IPS DF 6.9 (cell line): ENCODE data around the gene LATS2.

Source experiments
- DNase-seq: peaks from one replicate; pipeline ENCODE4 v3.0.0-alpha.2; 2013; ENCODE audit warnings: low read depth, low spot score
- H3K27ac ChIP-seq: one replicate; pipeline ENCODE4 v1.5.1; 2013; ENCODE audit warnings: low read length, control low read depth
- H3K27me3 ChIP-seq: 2 replicates; pipeline ENCODE4 v1.6.1; 2013; ENCODE audit warnings: mild to moderate bottlenecking, low read length; ENCODE audit not compliant: control insufficient read depth, insufficient read depth
- H3K36me3 ChIP-seq: 2 replicates; pipeline ENCODE4 v1.6.1; 2013; ENCODE audit warnings: low read length; ENCODE audit not compliant: control insufficient read depth, insufficient read depth
- H3K4me1 ChIP-seq: 2 replicates; pipeline ENCODE4 v1.6.1; 2013; ENCODE audit warnings: low read length; ENCODE audit not compliant: control insufficient read depth, insufficient read depth
- H3K4me3 ChIP-seq: 2 replicates; pipeline ENCODE4 v1.5.1; 2013; ENCODE audit warnings: mild to moderate bottlenecking, low read length
- H3K9me3 ChIP-seq: 2 replicates; pipeline ENCODE4 v1.6.1; 2013; ENCODE audit warnings: low read length, inconsistent platforms; ENCODE audit not compliant: control insufficient read depth, insufficient read depth
- WGBS: extraction: QIAGEN DNeasy Blood & Tissue Kit; methylation state at CpG from one replicate; pipeline ENCODE4 v1.1.7; 2013; ENCODE audit warnings: mixed read lengths, missing lambda C conversion rate; ENCODE audit not compliant: insufficient read length, insufficient coverage; 5-methylcytosine and 5-hydroxymethylcytosine counted together

LATS2 gene

GRCh38 chr13:21075011-21075378 is 13.6 kb upstream of the LATS2 start:
- WGBS, result no CpG with 5 or more reads among the region's 9 CpGs
- DNase-seq, result no peak
- Histone ChIP-seq H3K27me3 (no peaks in the 10 kb centered on the region), H3K36me3 (no peaks in the 10 kb centered on the region), H3K9me3 (no peaks in the 10 kb centered on the region), H3K4me3 (no peak overlapping the region; the same call in 1 of the 2 replicates), H3K4me1 (0 out of 2 replicates have a peak, but pooled peaks cover 2% of the 10 kb centered on the region), H3K27ac (no peak overlapping the region)

DNA sequence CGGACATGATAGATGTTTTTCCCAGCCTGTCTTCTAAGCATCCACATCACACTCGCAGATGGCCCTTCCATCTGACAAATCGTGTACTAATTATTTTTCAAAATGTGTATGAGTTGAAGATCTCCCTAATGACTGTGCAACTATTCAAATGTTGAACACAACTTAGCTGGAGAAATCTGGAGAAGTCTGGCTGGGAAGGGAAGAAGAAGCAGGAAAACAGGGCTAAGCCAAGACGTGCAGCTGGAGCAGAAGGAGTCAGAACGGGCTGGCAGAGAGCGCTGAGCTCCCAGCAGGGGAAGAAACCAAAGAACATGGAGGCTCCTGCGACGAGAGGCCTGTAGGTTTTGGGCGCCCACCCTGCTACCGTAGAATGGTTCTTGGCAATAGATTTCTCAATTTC is 13.2 kb upstream of the LATS2 start:
- Histone ChIP-seq H3K4me1 (0 out of 2 replicates have a peak, but pooled peaks cover 2% of the 10 kb centered on the region), H3K9me3 (no peaks in the 10 kb centered on the region), H3K4me3 (no peak overlapping the region), H3K27ac (no peak overlapping the region), H3K36me3 (no peaks in the 10 kb centered on the region), H3K27me3 (no peaks in the 10 kb centered on the region)
- DNase-seq, result no peak
- WGBS, result no CpG with 5 or more reads among the region's 10 CpGs

GRCh38 chr13:21071924-21072323 is 10.5 kb upstream of the LATS2 start:
- DNase-seq, result no peak
- Histone ChIP-seq H3K27ac (no peak overlapping the region), H3K27me3 (no peaks in the 10 kb centered on the region)

GRCh38 chr13:21071015-21071414 is 9.6 kb upstream of the LATS2 start:
- H3K9me3 ChIP-seq, result no peaks in the 10 kb centered on the region
- no peaks in the 10 kb centered on the region for H3K27me3 ChIP-seq
- no peak overlapping the region for H3K27ac ChIP-seq
- no peak for DNase-seq
- no peak overlapping the region for H3K4me3 ChIP-seq
- no CpG with 5 or more reads among the region's 4 CpGs for WGBS
- H3K36me3 ChIP-seq, result no peaks in the 10 kb centered on the region
- 0 out of 2 replicates have a peak, but pooled peaks cover 2% of the 10 kb centered on the region for H3K4me1 ChIP-seq

More at GRCh38 chr13:21071924-21072323, 10.5 kb upstream of the LATS2 start:
- Histone ChIP-seq H3K36me3 (no peaks in the 10 kb centered on the region), H3K9me3 (no peaks in the 10 kb centered on the region), H3K4me1 (0 out of 2 replicates have a peak, but pooled peaks cover 2% of the 10 kb centered on the region), H3K4me3 (no peak overlapping the region)

DNA sequence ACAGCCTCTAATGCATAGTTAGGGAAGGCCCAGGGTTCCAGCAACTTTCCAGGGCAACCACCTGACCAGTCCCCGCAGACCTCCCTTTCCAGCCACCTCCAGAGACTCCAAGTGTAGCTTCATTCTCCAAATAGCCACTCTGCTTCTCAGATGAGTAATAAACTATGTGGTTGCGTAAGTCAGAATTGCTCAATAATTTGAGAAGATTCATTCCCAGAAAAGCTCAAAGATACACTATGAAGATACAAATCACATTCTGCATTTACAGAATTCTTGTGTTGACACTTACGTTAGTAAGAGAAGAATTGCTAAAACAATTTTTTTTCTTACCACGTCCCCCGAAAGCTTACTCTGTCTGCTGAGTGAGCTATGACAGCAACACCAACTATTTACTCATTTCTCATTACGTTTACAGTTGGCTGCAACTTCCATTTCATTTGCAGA is 8.2 kb upstream of the LATS2 start:
- WGBS, result no CpG with 5 or more reads among the region's 6 CpGs
- H3K4me3 ChIP-seq, result no peak overlapping the region
- DNase-seq, result no peak
- no peaks in the 10 kb centered on the region for H3K9me3 ChIP-seq
- no peak overlapping the region for H3K27ac ChIP-seq
- no peaks in the 10 kb centered on the region for H3K36me3 ChIP-seq
- no peaks in the 10 kb centered on the region for H3K27me3 ChIP-seq
- 0 out of 2 replicates have a peak, but pooled peaks cover 1% of the 10 kb centered on the region for H3K4me1 ChIP-seq

DNA sequence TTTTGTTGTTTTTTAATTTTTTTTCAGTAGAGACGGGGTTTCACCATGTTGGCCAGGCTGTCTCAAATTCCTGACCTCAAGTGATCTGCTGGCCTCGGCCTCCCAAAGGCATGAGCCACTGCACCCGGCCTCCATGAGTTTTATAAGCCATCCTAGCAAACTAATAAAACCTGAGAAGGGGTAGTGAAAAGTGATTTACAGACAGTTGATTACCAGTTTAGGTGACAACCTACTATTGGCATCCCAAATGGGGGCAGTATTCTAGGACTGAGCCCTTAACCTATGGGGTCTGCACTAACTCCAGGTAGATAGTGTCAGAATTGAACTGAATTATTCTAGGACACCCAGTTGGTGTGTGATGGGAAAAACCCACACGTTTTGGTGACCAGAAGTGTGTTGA is 6.5 kb upstream of the LATS2 start:
- no peak for DNase-seq
- H3K27ac ChIP-seq, result no peak overlapping the region
- no peaks in the 10 kb centered on the region for H3K9me3 ChIP-seq
- no CpG with 5 or more reads among the region's 4 CpGs for WGBS
- H3K4me1 ChIP-seq, result no peaks in the 10 kb centered on the region
- no peaks in the 10 kb centered on the region for H3K36me3 ChIP-seq
- no peak overlapping the region for H3K4me3 ChIP-seq
- no peaks in the 10 kb centered on the region for H3K27me3 ChIP-seq

GRCh38 chr13:21066946-21067345 is 5.6 kb upstream of the LATS2 start:
- DNase-seq, result no peak
- H3K27ac ChIP-seq, result no peak overlapping the region
- no CpG with 5 or more reads among the region's 4 CpGs for WGBS

GRCh38 chr13:21065686-21066085 is 4.3 kb upstream of the LATS2 start:
- no peak overlapping the region for H3K4me3 ChIP-seq
- no peaks in the 10 kb centered on the region for H3K27me3 ChIP-seq
- no CpG with 5 or more reads among the region's 2 CpGs for WGBS
- H3K9me3 ChIP-seq, result no peaks in the 10 kb centered on the region
- no peak overlapping the region for H3K27ac ChIP-seq
- no peaks in the 10 kb centered on the region for H3K4me1 ChIP-seq
- no peak for DNase-seq
- no peaks in the 10 kb centered on the region for H3K36me3 ChIP-seq

More at GRCh38 chr13:21066946-21067345, 5.6 kb upstream of the LATS2 start:
- Histone ChIP-seq H3K4me3 (no peak overlapping the region), H3K9me3 (no peaks in the 10 kb centered on the region), H3K27me3 (no peaks in the 10 kb centered on the region), H3K36me3 (no peaks in the 10 kb centered on the region), H3K4me1 (no peaks in the 10 kb centered on the region)

DNA sequence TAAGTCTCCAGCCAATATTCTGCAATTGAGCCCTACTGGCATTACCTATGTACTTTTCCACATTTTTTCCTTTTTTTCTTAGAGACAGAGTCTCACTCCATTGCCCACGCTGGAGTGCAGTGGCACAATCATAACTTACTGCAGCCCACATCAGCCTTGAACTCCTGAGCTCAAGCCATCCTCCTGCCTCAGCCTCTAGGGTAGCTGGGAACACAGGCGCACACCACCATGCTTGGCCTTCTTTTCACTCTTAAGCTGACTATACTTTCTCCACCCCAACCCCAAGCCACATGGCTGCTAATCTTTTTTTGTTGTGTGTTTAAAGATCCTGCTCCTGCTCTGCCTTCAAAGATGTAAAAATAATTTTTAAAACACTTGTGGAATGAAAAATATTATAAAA is 1.6 kb upstream of the LATS2 start:
- WGBS, result no CpG with 5 or more reads among the region's 2 CpGs
- Histone ChIP-seq H3K4me3 (no peak overlapping the region), H3K27ac (no peak overlapping the region), H3K9me3 (no peaks in the 10 kb centered on the region), H3K4me1 (no peaks in the 10 kb centered on the region), H3K27me3 (no peaks in the 10 kb centered on the region), H3K36me3 (no peaks in the 10 kb centered on the region)
- no peak for DNase-seq

DNA sequence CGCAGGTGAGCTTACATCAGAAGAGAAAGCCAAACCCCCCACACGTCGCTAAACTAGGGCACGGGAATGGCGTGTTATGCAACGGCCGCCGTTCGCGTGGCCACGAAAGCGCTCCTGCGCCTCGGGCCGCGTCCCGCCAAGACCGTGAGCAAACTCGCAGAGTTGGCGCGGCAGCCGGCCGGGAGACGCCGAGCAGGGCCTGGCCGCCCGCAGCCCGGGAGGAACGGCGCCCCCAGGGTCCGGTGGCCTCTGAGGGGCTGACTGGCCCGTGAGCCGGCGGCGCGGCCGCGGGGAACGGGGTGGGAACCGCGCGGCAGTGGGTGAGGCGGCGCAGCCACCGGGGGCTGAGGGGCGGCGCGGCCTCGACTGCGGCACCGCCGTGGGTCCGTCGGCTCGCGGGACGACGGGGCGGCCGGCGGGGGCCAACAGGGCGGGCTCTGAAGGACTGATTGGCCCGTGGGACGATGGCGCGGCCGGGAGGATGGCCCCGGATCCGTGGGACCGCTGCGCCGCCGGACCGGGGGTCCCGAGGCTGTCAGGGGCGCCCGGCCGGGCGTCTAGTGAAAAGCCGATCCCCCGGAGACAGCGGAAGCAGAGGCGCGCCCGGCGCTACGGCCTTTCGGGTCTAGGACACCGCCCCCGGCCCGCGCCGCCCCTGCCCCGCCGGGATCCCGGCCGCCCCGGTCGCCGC is 903 bp downstream of the LATS2 start:
- Histone ChIP-seq H3K4me1 (no peaks in the 10 kb centered on the region), H3K27me3 (no peaks in the 10 kb centered on the region), H3K27ac (no peak overlapping the region), H3K4me3 (peak overlapping the region; percentile 88), H3K9me3 (no peaks in the 10 kb centered on the region), H3K36me3 (no peaks in the 10 kb centered on the region)
- no peak for DNase-seq
- no CpG with 5 or more reads among the region's 100 CpGs for WGBS
